K562 (cell line): Measurements from ENCODE around the gene SERTAD3. TPM values are rescaled to one million over a fixed set of nuclear protein-coding genes. Genes with fewer than 3 reads are reported as not detected.

ENCODE experiments used
- ATAC-seq: fragments of 200-7000 bp; cut with Tn5 transposase; 3 replicates; pipeline ENCODE4 v1.9.1; 2020; ENCODE audit warnings: moderate library complexity
- BruUV-seq: library from RNA; stranded (reverse); fragments of 400-500 nt; replicated peaks from 2 replicates; lab custom pipeline; 2021; lab: Mats Ljungman, UMichigan
- CTCF ChIA-PET: fragments of 300-600 bp; formaldehyde crosslinking; extraction: SDS; loops from one replicate; lab custom pipeline; 2021; ENCODE audit warnings: low intra/inter-chr PET ratio; lab: Yijun Ruan, JAX
- POLR2A ChIA-PET: fragments of 300-600, 350-650 bp; sonication (Branson Sonifier 250); formaldehyde crosslinking; extraction: SDS; loops from one replicate; lab custom pipeline; 2021; ENCODE audit warnings: antibody characterized with exemption, inconsistent platforms; lab: Yijun Ruan, JAX
- DNase-seq, 4 experiments: peaks; one replicate each; pipeline versions ENCODE4 v3.0.0 to v3.0.0-alpha.2; 2011 to 2018; ENCODE audit warnings: low spot score in 3 of 4, mixed read lengths in 3 of 4; ENCODE audit errors: extremely low read depth in 1 of 4
- FAIRE-seq: peaks from 2 replicates; lab custom pipeline; 2011; peaks lifted over from hg19 to GRCh38; lab: Jason Lieb, UNC
- H2AFZ ChIP-seq: 2 replicates; pipeline ENCODE4 v1.6.0; 2011; ENCODE audit warnings: low read depth, low read length, control low read depth, inconsistent platforms
- H3K27ac ChIP-seq: fragments of 200-600 bp; 3 replicates; pipeline ENCODE4 v1.8.0; 2011; ENCODE audit warnings: low read depth, mild to moderate bottlenecking, control low read depth, inconsistent platforms, low read length, moderate library complexity, mixed read lengths; ENCODE audit errors: extremely low read depth
- H3K27me3 ChIP-seq, 2 experiments: fragments of 300-600 bp in 1 of 2; 2 replicates in 1 of 2; 3 replicates in 1 of 2; pipeline versions ENCODE4 v1.6.0 to v1.8.0; 2011; ENCODE audit warnings: inconsistent platforms in 2 of 2, low read length in 2 of 2, mild to moderate bottlenecking in 1 of 2, mixed read lengths in 1 of 2, moderate library complexity in 1 of 2; ENCODE audit not compliant: control insufficient read depth in 2 of 2, insufficient read depth in 2 of 2
- H3K36me3 ChIP-seq: fragments of 300-600 bp; 3 replicates; pipeline ENCODE4 v1.8.0; 2011; ENCODE audit warnings: mild to moderate bottlenecking, low read length, inconsistent platforms; ENCODE audit not compliant: control insufficient read depth, insufficient read depth
- H3K4me1 ChIP-seq, 2 experiments: fragments of 200-600 bp in 1 of 2; replicated peaks in 1 of 2; 2 replicates in 1 of 2; 3 replicates in 1 of 2; pipeline versions ENCODE4 v1.5.1 to v1.8.0; 2011; ENCODE audit warnings: inconsistent platforms in 2 of 2, low read length in 2 of 2, mild to moderate bottlenecking in 1 of 2, mixed read lengths in 1 of 2, moderate library complexity in 1 of 2; ENCODE audit not compliant: control insufficient read depth in 2 of 2, insufficient read depth in 2 of 2
- H3K4me2 ChIP-seq: 2 replicates; pipeline ENCODE4 v1.6.1; 2011; ENCODE audit warnings: low read length, control low read depth, inconsistent platforms, mixed read lengths; ENCODE audit not compliant: insufficient read depth
- H3K4me3 ChIP-seq: fragments of 200-600 bp; sonication (generic), shearing (Covaris generic); 2 replicates; pipeline ENCODE4 v1.5.1; 2016; ENCODE audit warnings: control low read depth, inconsistent platforms
- H3K79me2 ChIP-seq: fragments of 200-600 bp; 3 replicates; pipeline ENCODE4 v1.8.0; 2011; ENCODE audit warnings: low read length, inconsistent platforms; ENCODE audit not compliant: control insufficient read depth, insufficient read depth
- H3K9ac ChIP-seq, 2 experiments: 2 replicates each; pipeline versions ENCODE4 v1.6.0 to v1.6.1; 2011; ENCODE audit warnings: low read depth in 2 of 2, low read length in 2 of 2, control low read depth in 1 of 2, inconsistent platforms in 1 of 2, mild to moderate bottlenecking in 1 of 2, mixed read lengths in 1 of 2; ENCODE audit not compliant: insufficient read depth in 1 of 2
- H3K9me1 ChIP-seq: one replicate; pipeline ENCODE4 v1.6.0; 2011; ENCODE audit warnings: inconsistent platforms, mild to moderate bottlenecking, low read length, moderate library complexity; ENCODE audit not compliant: control insufficient read depth, insufficient read depth
- H3K9me3 ChIP-seq: replicated peaks from 2 replicates; pipeline ENCODE4 v1.5.1; 2011; ENCODE audit warnings: low read depth, low read length, inconsistent platforms; ENCODE audit not compliant: control insufficient read depth, insufficient read depth
- H4K20me1 ChIP-seq: replicated peaks from 2 replicates; pipeline ENCODE4 v1.6.1; 2011; ENCODE audit warnings: low read length, inconsistent platforms, mixed read lengths; ENCODE audit not compliant: control insufficient read depth, insufficient read depth
- ARNT ChIP-seq, 2 experiments: fragments of 450-650 bp; IDR thresholded peaks; 2 replicates each; pipeline ENCODE4 v1.6.1; 2016; ENCODE audit warnings: mild to moderate bottlenecking in 1 of 2
- BRD9 ChIP-seq: fragments of 450-650 bp; IDR thresholded peaks from 2 replicates; pipeline ENCODE4 v1.6.1; 2018; ENCODE audit warnings: low read depth; ENCODE audit not compliant: partially characterized antibody
- CREB5 ChIP-seq: fragments of 250-450 bp; sonication (Bioruptor Pico); IDR thresholded peaks from 2 replicates; pipeline ENCODE4 v1.5.0; 2020; ENCODE audit warnings: mild to moderate bottlenecking
- DIDO1 ChIP-seq: fragments of 450-650 bp; IDR thresholded peaks from 2 replicates; pipeline ENCODE4 v1.6.1; 2016; ENCODE audit warnings: low read depth, missing biosample characterization, missing genetic modification characterization
- E2F3 ChIP-seq: fragments of 250-450 bp; sonication (Bioruptor Pico); IDR thresholded peaks from 2 replicates; pipeline ENCODE4 v1.4.0; 2020; ENCODE audit warnings: mild to moderate bottlenecking
- ESRRA ChIP-seq: fragments of 450-650 bp; IDR thresholded peaks from 2 replicates; pipeline ENCODE4 v1.6.1; 2014; ENCODE audit warnings: low read depth, mild to moderate bottlenecking, moderate library complexity, borderline replicate concordance
- HDAC1 ChIP-seq, 2 experiments: fragments of 450-650 bp; IDR thresholded peaks; 2 replicates each; pipeline ENCODE4 v1.6.1; 2016 to 2017; ENCODE audit warnings: inconsistent platforms in 1 of 2, mild to moderate bottlenecking in 1 of 2, moderate library complexity in 1 of 2
- JUNB ChIP-seq: fragments of 450-650 bp; formaldehyde crosslinking; conservative IDR thresholded peaks from 2 replicates; pipeline ENCODE4 v1.4.0; 2020; ENCODE audit warnings: mild to moderate bottlenecking
- NFE2 ChIP-seq: IDR thresholded peaks from 2 replicates; pipeline ENCODE4 v1.6.1; 2014; ENCODE audit warnings: antibody characterized with exemption, low read depth
- NR0B1 ChIP-seq: fragments of 450-650 bp; IDR thresholded peaks from one replicate; pipeline ENCODE4 v1.6.1; 2018; ENCODE audit warnings: mild to moderate bottlenecking, moderate library complexity; ENCODE audit not compliant: partially characterized antibody
- NR2C1 ChIP-seq, 2 experiments: fragments of 450-650 bp; IDR thresholded peaks; 2 replicates each; pipeline ENCODE4 v1.6.1; 2017; ENCODE audit warnings: mild to moderate bottlenecking in 2 of 2, antibody characterized with exemption in 1 of 2, inconsistent platforms in 1 of 2, missing compliant biosample characterization in 1 of 2, missing genetic modification characterization in 1 of 2
- NUFIP1 ChIP-seq: fragments of 450-650 bp; IDR thresholded peaks from 2 replicates; pipeline ENCODE4 v1.6.1; 2018; ENCODE audit not compliant: partially characterized antibody
- PCBP2 ChIP-seq: fragments of 200-400 bp; formaldehyde crosslinking; IDR thresholded peaks from 2 replicates; pipeline ENCODE4 v1.6.1; 2018; ENCODE audit warnings: low read length, low read depth, mild to moderate bottlenecking, moderate library complexity; ENCODE audit not compliant: poor library complexity, severe bottlenecking
- SAFB2 ChIP-seq: fragments of 200-400 bp; formaldehyde crosslinking; IDR thresholded peaks from 2 replicates; pipeline ENCODE4 v1.6.1; 2018; ENCODE audit warnings: borderline replicate concordance, low read length, low read depth, moderate library complexity; ENCODE audit not compliant: severe bottlenecking
- SP1 ChIP-seq: sonication (generic); formaldehyde crosslinking; IDR thresholded peaks from 2 replicates; pipeline ENCODE4 v1.8.1; 2022; ENCODE audit warnings: mild to moderate bottlenecking, missing genetic modification reagents
- TRIM24 ChIP-seq, 2 experiments: fragments of 450-650 bp; IDR thresholded peaks; 2 replicates each; pipeline ENCODE4 v1.6.1; 2016
- ZEB2 ChIP-seq: fragments of 450-650 bp; IDR thresholded peaks from 2 replicates; pipeline ENCODE4 v1.6.1; 2016
- ZNF239 ChIP-seq: fragments of 250-450 bp; sonication (Bioruptor Pico); IDR thresholded peaks from 2 replicates; pipeline ENCODE4 v1.4.0; 2020; ENCODE audit warnings: mild to moderate bottlenecking
- ZNF644 ChIP-seq: fragments of 200-800 bp; sonication (Bioruptor generic); IDR thresholded peaks from 2 replicates; pipeline ENCODE4 v1.6.1; 2016; ENCODE audit warnings: low read depth, missing genetic modification characterization, missing compliant biosample characterization
- WGBS: fragments of 100-300 bp; shearing (Covaris generic); methylation state at CpG from one replicate; pipeline ENCODE4 v1.1.6; 2016; ENCODE audit warnings: low coverage, mixed read lengths; ENCODE audit not compliant: insufficient coverage; ENCODE audit errors: missing lambda C conversion rate; 5-methylcytosine and 5-hydroxymethylcytosine counted together
- in situ Hi-C: fragments of 300-500 bp; cut with MboI; formaldehyde crosslinking; loops from 4 replicates; pipeline ENCODE4 v1.15.0; 2018; ENCODE audit warnings: inconsistent platforms, mixed read lengths
- intact Hi-C: fragments of 100-400 bp; cut with micrococcal nuclease; formaldehyde crosslinking; loops from 2 replicates; pipeline ENCODE4 v1.14.2; 2022
- polyA plus RNA-seq, 8 experiments: library from polyadenylated mRNA; depleted of rRNA in 4 of 8; stranded (reverse) in 5 of 8; unstranded in 3 of 8; fragments of >200 nt; fragmentation: Nextera tagmentation in 2 of 8; fragmentation: Illumina TruSeq in 1 of 8; extraction: Ambion mirVana in 2 of 8; extraction: Trizol in 1 of 8; gene quantifications; 2 replicates each; pipeline versions ENCODE4 v1.2.1 to v1.2.3, GENCODE V29; 2011 to 2014; ENCODE audit warnings: inconsistent platforms in 1 of 8, missing spikeins in 1 of 8
- total RNA-seq, 7 experiments: library from RNA; depleted of rRNA in 6 of 7; stranded (reverse); fragments of >200 nt in 6 of 7; fragmentation: Illumina TruSeq in 2 of 7; extraction: Trizol in 2 of 7; gene quantifications; 2 replicates each; pipeline versions ENCODE4 v1.2.1 to v1.2.3, GENCODE V29; 2011 to 2021; ENCODE audit warnings: low replicate concordance in 1 of 7

SERTAD3 gene
- total and polyA plus RNA-seq, 9 of the 15 experiments (the other 6 are each of a cell fraction or from before 2014, with no cell fraction given): 5.4 to 28.9 (median 17.5) TPM

- Histone ChIP-seq H3K27ac (peak overlapping the region; percentile 88), H3K9me3 (no peaks in the 10 kb centered on the region), H3K4me2 (peak overlapping the region; percentile 68), H3K27me3 (no peaks in the 10 kb centered on the region), H4K20me1 (no peaks in the 10 kb centered on the region), H2AFZ (peak overlapping the region; percentile 90), H3K36me3 (peaks cover under 1% of the 10 kb centered on the region; the same call in 1 of the 3 replicates), H3K9ac (peak overlapping the region; percentile 59 to 94), H3K4me1 (peaks cover 30 to 57% of the 10 kb centered on the region in 2 experiments), H3K4me3 (peak overlapping the region; percentile 13), H3K9me1 (no peaks in the 10 kb centered on the region), H3K79me2 (peaks cover 6% of the 10 kb centered on the region; the same call in 2 of the 3 replicates)
- in situ Hi-C loops (no loop called here), intact Hi-C loops (no loop called here)
- 7% methylated on average over 14 of the region's 16 CpGs for whole genome bisulfite sequencing
- no TSS peak for BruUV-seq
- FAIRE-seq (peak; percentile 84), ATAC-seq (peak; percentile 74), DNase-seq (peak; percentile 61 to 87 (median 68))
- CTCF ChIA-PET: no interaction called here
- POLR2A ChIA-PET: interaction anchor here (0.6 to 2.7 kb wide), 8 partner anchors 9 to 981 kb away, joined by 3 to 17 read pairs (median 6); partner anchors contain the start of gene RPS16
- no peak for TF ChIP-seq NR0B1
- peak; percentile 46; the same call in 1 of the 2 replicates for TF ChIP-seq SP1 (CRISPR knock-in tag)
- peak; percentile 61 for TF ChIP-seq NFE2
- TF ChIP-seq E2F3 (CRISPR knock-in tag): 0 out of 2 replicates have a peak, but pooled peaks have one; percentile 17
- TF ChIP-seq ESRRA: peak; percentile 93; the same call in 1 of the 2 replicates
- no peak for TF ChIP-seq ZNF644 (tag)
- TF ChIP-seq JUNB (CRISPR knock-in tag): peak; percentile 82
- TF ChIP-seq DIDO1 (tag): no peak
- peak in 1 of 2 experiments; percentile 88; a peak in 2 of 4 replicates for TF ChIP-seq ARNT (IDR thresholded peaks at IDR 0.05)
- TF ChIP-seq HDAC1 (IDR thresholded peaks at IDR 0.05): peak; percentile 19 to 94; a peak in 2 of 4 replicates
- TF ChIP-seq NR2C1 (IDR thresholded peaks at IDR 0.05): peak; percentile 71
- TF ChIP-seq NR2C1 (tag; IDR thresholded peaks at IDR 0.05): no peak
- no peak for TF ChIP-seq SAFB2
- no peak for TF ChIP-seq ZNF239 (CRISPR knock-in tag)
- TF ChIP-seq ZEB2: peak; percentile 99
- peak; percentile 88 for TF ChIP-seq BRD9
- TF ChIP-seq CREB5 (CRISPR knock-in tag): no peak
- TF ChIP-seq NUFIP1: no peak
- peak; percentile 61 to 71 for TF ChIP-seq TRIM24 (IDR thresholded peaks at IDR 0.05)
- TF ChIP-seq PCBP2: no peak
These were observed 27.1 kb downstream of the SERTAD3 start for GRCh38 chr19:40416918-40417642.
